GM12801 (cell line): Measurements from ENCODE around the gene CXXC5.

Experiments
- CTCF ChIP-seq: IDR thresholded peaks from one replicate; pipeline ENCODE4 v1.5.1; 2011; ENCODE audit warnings: control low read depth; ENCODE audit not compliant: insufficient read length; ENCODE audit errors: extremely low read depth

The CXXC5 gene

GRCh38 chr5:139641116-139642080 is 6.8 kb upstream of the CXXC5 start:
- no peak for TF ChIP-seq CTCF

DNA sequence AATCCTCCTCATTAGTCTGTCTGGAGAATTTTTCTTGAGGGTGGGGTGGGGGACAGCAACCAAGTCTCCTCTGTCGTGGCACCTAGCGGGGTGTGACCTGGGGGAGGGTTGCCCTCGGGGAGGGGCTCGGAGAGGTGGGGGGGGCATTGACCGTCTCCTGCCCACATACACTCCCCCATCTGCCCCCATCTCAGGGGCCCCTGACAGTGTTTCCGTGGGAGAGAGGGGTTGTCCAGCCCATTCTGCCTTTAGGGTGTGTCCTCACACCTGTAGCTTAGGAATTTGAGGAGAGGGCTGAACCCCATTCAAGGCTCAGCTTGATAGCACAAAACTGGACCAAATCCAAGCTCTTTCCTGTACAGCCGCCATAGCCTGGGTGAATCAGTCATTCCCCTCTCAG is 5.9 kb upstream of the CXXC5 start:
- TF ChIP-seq CTCF = no peak

DNA sequence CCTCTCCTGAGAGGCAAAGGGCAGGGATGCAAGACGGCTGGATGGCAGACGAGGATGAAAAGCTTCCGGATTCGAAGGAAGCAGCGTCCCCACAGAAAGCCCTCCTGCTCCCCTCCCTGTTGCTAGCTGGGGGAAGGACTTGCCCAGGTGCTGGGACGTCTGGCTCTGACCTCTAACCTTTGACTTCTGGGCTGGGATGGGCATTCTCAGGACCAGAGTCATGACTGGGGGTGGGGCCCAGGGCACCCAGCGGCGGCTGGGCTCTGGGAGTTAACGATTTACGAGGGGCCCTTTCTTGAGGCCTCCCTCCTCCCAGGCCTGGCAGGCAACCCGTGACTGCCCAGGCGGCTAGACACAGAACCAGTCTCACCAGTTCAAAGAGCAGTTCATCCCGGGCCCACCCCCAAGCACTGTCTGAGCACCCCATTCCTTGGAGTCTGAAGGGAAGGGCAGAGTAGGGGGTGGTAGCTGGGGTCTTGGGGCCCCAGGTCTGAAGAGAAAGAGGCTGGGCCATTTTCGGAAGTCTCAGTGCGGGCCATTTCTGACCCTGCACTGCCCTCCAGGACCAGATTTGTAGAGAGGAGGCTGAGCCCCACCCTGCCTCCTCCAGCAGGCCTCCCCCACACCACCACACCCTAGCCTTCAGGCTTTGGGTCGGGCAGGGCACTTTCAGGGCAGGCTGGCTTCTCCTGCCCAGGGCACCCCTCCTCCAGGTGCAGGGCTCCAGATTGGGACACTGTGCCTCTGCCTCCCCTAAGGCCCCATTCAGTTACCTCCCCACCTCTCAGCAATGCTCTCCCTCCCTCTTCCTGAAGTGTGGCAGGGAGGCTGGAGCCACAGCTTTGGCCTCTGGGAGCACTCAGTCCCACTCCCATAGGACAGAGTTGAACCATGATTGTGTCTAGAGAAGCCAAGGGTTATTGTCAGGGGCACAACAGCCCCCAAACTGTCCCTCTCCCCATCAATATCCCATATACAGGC is 5.0 kb upstream of the CXXC5 start:
- TF ChIP-seq CTCF = no peak

- TF ChIP-seq CTCF = no peak
Measured at GRCh38 chr5:139644001-139644456, 4.1 kb upstream of the CXXC5 start.

GRCh38 chr5:139644646-139645429 is 3.3 kb upstream of the CXXC5 start:
- no peak for TF ChIP-seq CTCF

DNA sequence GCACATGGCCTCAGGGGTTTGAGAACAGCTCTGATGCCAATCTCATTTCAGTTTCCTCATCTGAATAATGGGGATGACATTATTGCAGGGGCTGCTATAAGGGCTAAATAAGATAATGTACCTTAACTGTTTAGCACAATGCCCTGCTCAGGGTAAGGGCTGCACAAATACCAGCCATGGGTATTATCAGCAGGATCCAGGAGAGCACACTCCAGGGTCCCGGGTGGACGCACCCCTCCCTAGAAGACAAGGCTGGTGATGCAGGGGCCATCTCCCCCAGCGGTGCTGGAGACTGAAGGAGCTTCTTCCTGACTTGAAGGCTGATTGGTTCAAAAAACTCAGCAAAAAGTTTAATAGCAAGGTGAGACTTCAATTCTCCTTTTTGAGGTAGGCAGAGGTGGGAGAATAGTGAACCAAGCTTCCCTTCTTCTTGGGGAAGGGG is 2.7 kb upstream of the CXXC5 start:
- no peak for TF ChIP-seq CTCF
